H1 (cell line): Measurements from ENCODE around the gene OR5C1. TPM values are rescaled to one million over a fixed set of nuclear protein-coding genes. Genes with fewer than 3 reads are reported as not detected.

ENCODE experiments used
- ATF3 ChIP-seq: IDR thresholded peaks from 2 replicates; pipeline ENCODE4 v1.6.1; 2011; ENCODE audit warnings: low read depth, mild to moderate bottlenecking, low read length; ENCODE audit not compliant: insufficient read depth
- CTBP2 ChIP-seq: IDR thresholded peaks from 2 replicates; pipeline ENCODE4 v1.7.0; 2011; ENCODE audit warnings: borderline replicate concordance, mild to moderate bottlenecking, moderate library complexity, mixed read lengths, low read length; ENCODE audit not compliant: insufficient read depth, insufficient read length
- TEAD4 ChIP-seq: IDR thresholded peaks from 2 replicates; pipeline ENCODE4 v1.6.1; 2012; ENCODE audit warnings: low read depth, low read length, inconsistent platforms, mixed read lengths
- USF2 ChIP-seq: IDR thresholded peaks from 2 replicates; pipeline ENCODE4 v1.6.1; 2011; ENCODE audit warnings: low read length, improper control_type of control experiment
- polyA plus RNA-seq, 7 experiments: library from polyadenylated mRNA; depleted of rRNA in 3 of 7; stranded (reverse) in 5 of 7; unstranded in 2 of 7; fragments of >200 nt in 5 of 7; fragments of 200-250 nt in 2 of 7; gene quantifications; 1 replicate in 5 of 7; 2 replicates in 1 of 7; 4 replicates in 1 of 7; pipeline versions ENCODE4 v1.2.1 to v1.2.3, GENCODE V29; 2011 to 2013; ENCODE audit warnings: missing spikeins in 2 of 7, mixed read lengths in 2 of 7
- total RNA-seq: library from RNA; stranded (reverse); fragmentation: NEBNext Ultra II Directional; extraction: Animal tissue kit (Norgen Biotek cat#: 25700); gene quantifications from 2 replicates; pipeline ENCODE4 v1.2.1, GENCODE V29; 2021

OR5C1 gene
- total and polyA plus RNA-seq, 2 of the 8 experiments (the other 6 are each of a cell fraction or from before 2014, with no cell fraction given), result not detected

- TF ChIP-seq USF2 (no peak), TEAD4 (no peak), CTBP2 (no peak), ATF3 (no peak)
Measured at GRCh38 chr9:122797316-122798063, 8.8 kb downstream of the OR5C1 start (continued).
